ENCODE data around the gene NIM1K.
"Not testable (repeated sequence)": the region's sequence is repeated elsewhere in the genome, so short reads cannot be mapped to it uniquely, and the experiment has no call there.

NIM1K gene

DNA sequence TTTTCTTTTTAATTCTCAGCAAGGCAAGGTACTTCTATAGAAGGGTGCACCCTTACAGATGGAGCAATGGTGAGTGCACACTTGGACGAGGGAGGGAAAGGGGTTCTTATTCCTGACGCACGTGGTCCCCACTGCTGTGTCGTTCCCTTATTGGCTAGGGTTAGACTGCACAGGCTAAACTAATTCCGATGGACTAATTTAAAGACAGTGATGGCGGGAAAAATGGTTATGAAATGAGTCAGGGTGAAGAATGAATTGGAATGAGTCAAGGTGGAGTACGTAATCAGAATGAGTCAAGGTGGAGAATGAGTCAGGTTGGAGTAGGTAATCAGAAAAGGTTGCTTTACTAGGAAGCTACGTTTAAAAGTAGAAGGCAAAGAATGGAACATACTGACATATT lies 123.2 kb downstream of the NIM1K start:
- DNase-seq = no peak

DNA sequence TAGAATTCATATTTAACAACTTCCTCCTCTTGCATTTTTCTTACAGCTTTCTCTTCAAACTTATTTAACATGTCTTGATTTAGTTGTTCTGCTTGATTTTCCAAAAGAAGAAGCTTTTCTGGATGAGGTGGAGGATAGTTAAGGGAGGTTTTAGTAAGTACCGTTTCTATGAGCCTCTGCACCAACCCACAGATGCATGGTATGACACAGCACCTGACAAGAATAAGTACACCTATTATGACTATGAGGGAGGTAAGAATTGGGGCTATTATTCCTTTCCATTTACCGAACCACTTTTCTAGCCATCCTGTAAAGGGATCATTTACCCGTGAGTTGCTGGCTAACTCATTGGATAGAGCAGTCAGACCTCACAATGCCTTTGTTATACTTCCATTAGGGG lies 123.7 kb downstream of the NIM1K start:
- no peak for DNase-seq

- DNase-seq = no peak
Observed at GRCh38 chr5:43316421-43316820, 124.4 kb downstream of the NIM1K start.

- DNase-seq = no peak
Observed at GRCh38 chr5:43320846-43321245, 128.8 kb downstream of the NIM1K start.

GRCh38 chr5:43323488-43323887 lies 131.5 kb downstream of the NIM1K start:
- DNase-seq = not testable (repeated sequence)

GRCh38 chr5:43325624-43326023 lies 133.6 kb downstream of the NIM1K start:
- DNase-seq = not testable (repeated sequence)
